ENCODE data around the gene ECI1.
A peak's percentile ranks its signal among the peaks of the same experiment; 100 is the strongest.
"Not testable (repeated sequence)": the region's sequence is repeated elsewhere in the genome, so short reads cannot be mapped to it uniquely, and the experiment has no call there.

The ECI1 gene

DNA sequence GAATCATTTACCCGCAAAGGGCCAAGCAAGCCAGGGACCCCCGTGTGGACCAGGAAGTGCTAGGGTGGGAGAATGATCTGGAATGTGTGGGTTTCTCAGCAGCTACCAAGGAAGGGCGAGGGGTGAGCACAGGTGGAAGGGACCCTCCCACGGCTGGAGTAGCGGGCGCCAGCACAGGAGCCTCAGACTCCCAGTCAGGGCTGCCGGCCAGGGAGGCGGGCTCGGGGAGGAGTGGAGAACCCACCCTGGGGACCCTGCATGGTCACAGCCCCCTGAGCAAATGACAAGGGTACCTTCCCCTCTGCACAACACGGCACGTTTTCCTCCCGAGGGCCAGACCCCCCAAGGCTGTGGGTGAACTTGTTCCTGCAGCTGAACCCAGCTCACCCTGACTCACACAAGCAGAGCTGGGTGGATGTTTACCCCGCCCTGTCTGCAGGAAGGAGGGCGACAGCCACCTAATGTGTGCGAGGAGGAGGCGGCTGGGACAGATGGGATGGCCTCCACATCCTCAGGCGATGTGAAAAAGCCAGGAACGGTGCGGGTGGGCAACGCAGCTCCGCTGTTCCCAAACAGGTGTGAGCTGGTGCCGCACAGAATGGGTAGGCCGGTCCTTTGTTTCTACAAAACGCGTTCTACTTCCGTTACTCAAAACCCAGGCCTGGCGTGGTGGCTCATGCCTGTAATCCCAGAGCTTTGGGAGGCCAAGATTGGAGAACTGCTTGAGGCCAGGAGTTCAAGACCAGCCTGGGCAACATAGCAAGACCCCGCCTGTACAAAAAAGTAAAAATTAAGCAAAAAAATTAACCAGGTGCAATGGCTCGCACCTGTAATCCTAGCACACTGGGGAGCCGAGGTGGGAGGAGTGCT is 6.2 kb downstream of the ECI1 start:
- Histone ChIP-seq H3K9ac (ENCODE audit: low read length) (no peak overlapping the region), H3K9me3 (ENCODE audit: control insufficient read depth, low read depth, low read length) (no peaks in the 10 kb centered on the region), H3K27ac (ENCODE audit: low read length) (no peak overlapping the region), H3K27me3 (ENCODE audit: control insufficient read depth, insufficient read depth, low read length) (no peaks in the 10 kb centered on the region), H3K4me1 (ENCODE audit: control insufficient read depth, low read depth, low read length) (peaks cover under 1% of the 10 kb centered on the region), H3K36me3 (ENCODE audit: control insufficient read depth, low read depth, low read length) (peaks cover 41% of the 10 kb centered on the region), H3K4me3 (ENCODE audit: low read length) (no peak overlapping the region)

DNA sequence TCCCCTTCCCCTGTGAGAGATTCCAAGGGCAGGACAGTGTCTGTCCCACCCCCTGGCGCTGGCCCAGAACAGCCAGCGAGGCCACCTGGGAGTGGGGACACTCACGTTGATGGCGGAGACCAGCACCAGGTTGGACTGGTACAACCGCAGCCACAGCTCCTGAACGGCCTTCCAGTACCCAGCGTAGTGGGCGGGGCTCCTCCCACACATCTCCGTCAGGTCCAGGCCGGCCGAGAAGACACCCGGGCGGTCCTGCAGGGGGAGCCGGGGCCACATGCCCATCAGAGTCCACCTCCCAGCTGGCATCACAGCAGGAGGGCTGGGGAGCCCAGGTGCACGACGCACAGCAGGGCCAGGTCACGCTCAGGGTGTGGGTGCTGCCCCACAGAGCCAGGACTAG is 7.1 kb downstream of the ECI1 start:
- Histone ChIP-seq H3K4me3 (ENCODE audit: low read length) (no peak overlapping the region), H3K27me3 (ENCODE audit: control insufficient read depth, insufficient read depth, low read length) (no peaks in the 10 kb centered on the region), H3K9ac (ENCODE audit: low read length) (no peak overlapping the region), H3K27ac (ENCODE audit: low read length) (no peak overlapping the region), H3K4me1 (ENCODE audit: control insufficient read depth, low read depth, low read length) (no peaks in the 10 kb centered on the region), H3K36me3 (ENCODE audit: control insufficient read depth, low read depth, low read length) (peaks cover 40% of the 10 kb centered on the region), H3K9me3 (ENCODE audit: control insufficient read depth, low read depth, low read length) (no peaks in the 10 kb centered on the region)

DNA sequence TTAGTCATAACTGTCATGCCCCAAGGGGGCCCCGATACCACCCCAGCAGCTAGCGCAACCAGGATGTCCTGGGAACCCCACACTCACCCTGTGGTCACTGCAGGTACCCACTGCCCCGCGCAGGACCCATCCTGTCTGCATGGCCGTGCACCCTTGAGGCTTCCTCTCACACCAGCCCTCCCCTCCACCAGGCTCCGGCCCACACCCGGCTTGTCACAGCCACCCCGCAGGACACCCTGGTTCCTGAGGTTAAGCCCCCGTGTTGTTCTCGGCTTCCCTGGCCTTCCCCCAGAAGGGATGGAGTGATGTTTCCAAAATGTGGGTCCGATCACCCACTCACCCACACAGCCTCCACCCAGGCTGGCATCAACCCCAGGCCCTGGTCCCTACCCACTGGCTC is 7.6 kb downstream of the ECI1 start:
- Histone ChIP-seq H3K4me1 (ENCODE audit: control insufficient read depth, low read depth, low read length) (no peaks in the 10 kb centered on the region), H3K27ac (ENCODE audit: low read length) (no peak overlapping the region), H3K36me3 (ENCODE audit: control insufficient read depth, low read depth, low read length) (peaks cover 38% of the 10 kb centered on the region), H3K9me3 (ENCODE audit: control insufficient read depth, low read depth, low read length) (no peaks in the 10 kb centered on the region), H3K27me3 (ENCODE audit: control insufficient read depth, insufficient read depth, low read length) (no peaks in the 10 kb centered on the region), H3K4me3 (ENCODE audit: low read length) (no peak overlapping the region), H3K9ac (ENCODE audit: low read length) (no peak overlapping the region)

DNA sequence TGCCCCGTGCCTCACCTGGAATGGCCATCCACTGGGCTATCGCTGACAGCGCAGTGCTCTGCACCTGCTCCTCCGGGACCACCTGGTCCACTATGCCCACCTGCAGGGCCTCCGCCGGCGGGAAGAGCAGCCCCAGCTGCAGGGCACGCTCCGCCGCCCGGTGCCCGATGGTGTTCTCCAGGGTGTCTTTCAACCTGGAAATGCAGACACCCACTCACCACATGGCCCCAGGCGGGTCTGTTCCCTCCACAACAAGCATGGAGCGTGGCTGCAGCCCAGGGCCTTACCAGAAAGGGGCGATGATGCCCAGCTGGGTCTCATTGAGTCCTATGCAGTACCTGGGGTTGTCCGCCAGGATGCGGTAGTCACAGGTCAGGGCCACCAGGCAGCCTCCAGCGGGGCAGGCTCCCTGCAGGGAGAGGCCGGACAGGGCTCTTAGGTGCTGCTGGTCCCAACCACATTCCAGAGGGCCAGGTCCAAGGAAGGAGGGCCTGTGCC is 8.3 kb downstream of the ECI1 start:
- Histone ChIP-seq H3K4me1 (ENCODE audit: control insufficient read depth, low read depth, low read length) (no peaks in the 10 kb centered on the region), H3K36me3 (ENCODE audit: control insufficient read depth, low read depth, low read length) (peaks cover 38% of the 10 kb centered on the region), H3K27ac (ENCODE audit: low read length) (no peak overlapping the region), H3K4me3 (ENCODE audit: low read length) (no peak overlapping the region), H3K9me3 (ENCODE audit: control insufficient read depth, low read depth, low read length) (no peaks in the 10 kb centered on the region), H3K9ac (ENCODE audit: low read length) (no peak overlapping the region), H3K27me3 (ENCODE audit: control insufficient read depth, insufficient read depth, low read length) (peaks cover 3% of the 10 kb centered on the region)

DNA sequence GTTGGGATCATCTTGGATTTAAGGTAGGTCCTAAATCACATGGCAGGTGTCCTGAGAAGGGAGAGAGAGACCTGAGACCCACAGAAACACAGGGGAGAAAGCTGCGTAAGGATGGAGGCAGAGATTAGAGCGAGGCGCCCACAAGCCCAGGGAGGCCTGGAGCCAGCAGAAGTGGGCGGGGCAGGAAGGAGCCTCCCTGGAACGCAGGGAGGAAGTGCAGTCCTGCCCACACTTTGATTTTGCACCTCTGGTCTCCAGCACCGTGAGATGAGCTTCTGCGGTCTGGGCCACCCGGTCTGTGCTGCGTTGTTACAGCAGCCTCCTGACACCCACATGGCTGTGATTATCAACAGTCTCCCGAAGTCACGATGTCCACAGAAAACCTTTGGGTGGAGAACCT is 8.8 kb downstream of the ECI1 start:
- Histone ChIP-seq H3K4me1 (ENCODE audit: control insufficient read depth, low read depth, low read length) (no peaks in the 10 kb centered on the region), H3K36me3 (ENCODE audit: control insufficient read depth, low read depth, low read length) (peaks cover 38% of the 10 kb centered on the region), H3K27me3 (ENCODE audit: control insufficient read depth, insufficient read depth, low read length) (peaks cover 8% of the 10 kb centered on the region), H3K9ac (ENCODE audit: low read length) (no peak overlapping the region), H3K4me3 (ENCODE audit: low read length) (no peak overlapping the region), H3K9me3 (ENCODE audit: control insufficient read depth, low read depth, low read length) (no peaks in the 10 kb centered on the region), H3K27ac (ENCODE audit: low read length) (no peak overlapping the region)

DNA sequence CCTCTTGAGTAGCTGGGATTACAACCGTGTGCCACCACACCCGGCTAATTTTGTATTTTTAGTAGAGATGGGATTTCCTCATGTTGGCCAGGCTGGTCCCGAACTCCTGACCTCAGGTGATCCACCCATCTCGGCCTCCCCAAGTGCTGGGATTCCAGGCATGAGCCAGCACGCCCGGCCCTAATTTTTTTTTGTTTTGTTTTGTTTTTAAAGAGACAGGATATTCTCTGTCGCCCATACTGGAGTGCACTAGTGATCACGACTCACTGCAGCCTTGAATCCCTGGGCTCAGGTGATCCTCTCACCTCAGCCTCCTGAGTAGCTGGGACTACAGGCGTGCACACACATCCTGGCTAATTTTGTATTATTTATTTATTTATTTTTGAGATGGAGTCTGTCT is 11.1 kb downstream of the ECI1 start:
- H3K4me3 ChIP-seq (ENCODE audit: low read length); H3K9ac ChIP-seq (ENCODE audit: low read length); H3K27ac ChIP-seq (ENCODE audit: low read length); H3K9me3 ChIP-seq (ENCODE audit: control insufficient read depth, low read depth, low read length); H3K4me1 ChIP-seq (ENCODE audit: control insufficient read depth, low read depth, low read length): not testable (repeated sequence)
- peaks cover 27% of the 10 kb centered on the region for H3K36me3 ChIP-seq (ENCODE audit: control insufficient read depth, low read depth, low read length)
- peaks cover 28% of the 10 kb centered on the region for H3K27me3 ChIP-seq (ENCODE audit: control insufficient read depth, insufficient read depth, low read length)

DNA sequence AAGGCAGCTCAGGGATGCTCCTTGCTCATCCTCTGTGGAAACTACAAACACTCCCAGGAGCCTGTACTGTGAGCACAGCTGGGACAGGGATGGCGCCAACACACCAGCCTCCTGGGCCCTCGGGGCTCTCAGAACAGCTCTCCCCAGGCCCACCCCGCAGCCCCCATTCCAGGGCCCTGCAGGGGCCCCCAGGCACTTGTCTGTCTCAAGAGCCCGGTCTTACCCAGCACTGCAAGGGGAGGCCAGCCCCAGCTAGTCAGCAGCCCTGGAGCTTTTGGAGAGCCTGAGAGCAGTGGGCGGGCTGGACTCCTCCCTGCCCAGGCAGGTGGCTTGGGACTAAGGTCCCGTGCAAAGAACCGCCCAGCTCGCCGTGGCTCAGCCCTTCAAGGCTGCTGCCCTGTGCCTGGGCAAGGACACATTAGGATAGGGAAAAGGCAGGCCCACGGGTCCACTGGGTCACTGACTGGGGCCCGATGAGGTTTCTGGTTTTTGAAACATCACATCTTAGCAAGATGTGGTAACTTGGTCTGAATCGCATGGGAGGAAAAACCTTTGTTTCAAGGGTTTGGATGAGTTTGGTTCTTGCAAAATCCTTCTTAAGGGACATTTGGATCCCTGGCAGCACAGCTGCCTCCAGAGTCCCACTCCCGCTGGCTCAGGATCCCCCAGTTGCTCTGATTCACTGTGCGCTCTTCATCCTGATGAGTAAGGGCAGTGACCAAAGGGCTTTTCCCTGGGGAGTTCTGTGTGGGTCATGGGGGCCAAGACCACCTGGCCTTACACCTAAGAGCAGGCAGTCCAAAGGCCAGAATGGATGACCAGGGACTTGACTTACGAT is 12.3 kb downstream of the ECI1 start:
- H3K27me3 ChIP-seq (ENCODE audit: control insufficient read depth, insufficient read depth, low read length): peaks cover 28% of the 10 kb centered on the region
- H3K9ac ChIP-seq (ENCODE audit: low read length): no peak overlapping the region
- peaks cover 23% of the 10 kb centered on the region for H3K36me3 ChIP-seq (ENCODE audit: control insufficient read depth, low read depth, low read length)
- no peak overlapping the region for H3K4me3 ChIP-seq (ENCODE audit: low read length)
- no peak overlapping the region for H3K27ac ChIP-seq (ENCODE audit: low read length)
- no peaks in the 10 kb centered on the region for H3K4me1 ChIP-seq (ENCODE audit: control insufficient read depth, low read depth, low read length)
- H3K9me3 ChIP-seq (ENCODE audit: control insufficient read depth, low read depth, low read length): no peaks in the 10 kb centered on the region

DNA sequence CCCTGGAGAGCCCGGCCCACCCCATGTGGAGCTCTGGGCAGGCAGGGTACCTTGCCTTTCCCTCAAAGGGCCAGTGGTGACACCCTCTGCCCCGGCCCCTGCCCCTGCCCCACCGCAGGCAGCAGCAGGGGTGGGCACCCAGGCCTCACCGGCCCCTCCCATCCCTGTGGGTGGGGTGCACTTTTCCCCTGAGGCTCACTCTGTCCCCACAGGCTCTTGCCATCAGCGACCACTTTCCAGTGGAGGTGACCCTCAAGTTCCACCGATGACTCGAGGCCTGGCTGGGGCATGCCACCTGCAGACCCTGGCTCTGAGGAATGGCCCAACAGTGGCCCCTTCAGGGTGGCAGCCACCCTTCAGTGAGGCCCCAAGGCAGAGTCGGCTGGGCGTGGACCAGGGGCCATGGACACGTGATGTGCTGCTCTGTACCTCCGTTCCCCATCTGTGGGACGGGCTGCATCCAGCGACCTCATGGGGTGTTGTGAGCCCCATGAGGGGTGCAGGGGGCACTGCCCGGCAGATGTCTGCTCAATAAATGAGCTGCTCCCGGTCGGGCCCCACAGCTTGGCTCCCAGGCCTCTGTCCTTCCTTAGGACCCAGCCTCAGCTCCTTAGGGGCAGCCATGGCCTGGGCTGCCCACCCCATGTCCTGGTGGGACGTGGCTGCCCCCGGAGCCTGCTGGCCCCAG is 13.1 kb downstream of the ECI1 start:
- Histone ChIP-seq H3K4me3 (ENCODE audit: low read length) (no peak overlapping the region), H3K27me3 (ENCODE audit: control insufficient read depth, insufficient read depth, low read length) (peaks cover 28% of the 10 kb centered on the region), H3K4me1 (ENCODE audit: control insufficient read depth, low read depth, low read length) (no peaks in the 10 kb centered on the region), H3K9me3 (ENCODE audit: control insufficient read depth, low read depth, low read length) (no peaks in the 10 kb centered on the region), H3K36me3 (ENCODE audit: control insufficient read depth, low read depth, low read length) (peaks cover 15% of the 10 kb centered on the region), H3K27ac (ENCODE audit: low read length) (no peak overlapping the region), H3K9ac (ENCODE audit: low read length) (no peak overlapping the region)

DNA sequence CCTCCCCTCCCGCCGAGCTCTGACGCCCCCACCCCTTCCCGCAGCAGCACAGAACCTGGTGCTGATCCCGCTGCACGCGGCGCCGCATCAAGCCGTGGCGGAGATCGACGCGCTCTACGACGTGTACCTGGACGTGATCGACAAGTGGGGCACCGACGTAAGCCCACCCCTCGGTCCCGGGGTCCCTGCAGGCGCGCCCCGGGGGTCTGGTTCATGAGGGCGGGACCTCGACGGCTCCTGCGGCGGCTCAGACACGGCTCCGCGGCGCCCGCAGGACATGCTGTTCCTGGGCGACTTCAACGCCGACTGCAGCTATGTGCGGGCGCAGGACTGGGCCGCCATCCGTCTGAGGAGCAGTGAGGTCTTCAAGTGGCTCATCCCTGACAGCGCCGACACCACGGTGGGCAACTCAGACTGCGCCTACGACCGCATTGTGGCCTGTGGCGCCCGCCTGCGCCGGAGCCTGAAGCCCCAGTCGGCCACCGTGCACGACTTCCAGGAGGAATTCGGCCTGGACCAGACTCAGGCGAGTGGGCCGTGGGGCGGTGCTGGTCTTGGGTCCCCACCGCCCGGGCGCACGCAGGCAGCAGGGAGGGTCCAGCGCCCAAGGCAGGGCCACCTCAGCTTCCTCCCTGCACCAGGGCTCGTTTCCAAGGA is 13.8 kb downstream of the ECI1 start:
- H3K4me3 ChIP-seq (ENCODE audit: low read length): no peak overlapping the region
- peaks cover 28% of the 10 kb centered on the region for H3K27me3 ChIP-seq (ENCODE audit: control insufficient read depth, insufficient read depth, low read length)
- no peak overlapping the region for H3K27ac ChIP-seq (ENCODE audit: low read length)
- no peak overlapping the region for H3K9ac ChIP-seq (ENCODE audit: low read length)
- no peaks in the 10 kb centered on the region for H3K9me3 ChIP-seq (ENCODE audit: control insufficient read depth, low read depth, low read length)
- no peaks in the 10 kb centered on the region for H3K4me1 ChIP-seq (ENCODE audit: control insufficient read depth, low read depth, low read length)
- peaks cover 15% of the 10 kb centered on the region for H3K36me3 ChIP-seq (ENCODE audit: control insufficient read depth, low read depth, low read length)

DNA sequence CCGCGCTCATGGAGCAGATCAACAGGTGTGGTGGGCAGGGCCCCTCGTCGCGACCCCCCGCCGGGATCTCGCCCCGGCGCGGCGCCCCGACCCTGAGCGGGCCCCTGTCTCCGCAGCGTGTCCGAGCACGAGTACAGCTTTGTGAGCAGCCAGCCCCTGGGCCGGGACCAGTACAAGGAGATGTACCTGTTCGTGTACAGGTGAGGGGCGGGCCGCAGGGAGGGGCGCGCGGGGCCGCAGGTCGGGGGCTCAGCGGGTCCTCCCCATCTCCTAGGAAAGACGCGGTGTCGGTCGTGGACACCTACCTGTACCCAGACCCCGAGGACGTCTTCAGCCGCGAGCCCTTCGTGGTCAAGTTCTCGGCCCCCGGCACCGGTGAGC is 14.3 kb downstream of the ECI1 start:
- H3K4me1 ChIP-seq (ENCODE audit: control insufficient read depth, low read depth, low read length): no peaks in the 10 kb centered on the region
- peaks cover 13% of the 10 kb centered on the region for H3K36me3 ChIP-seq (ENCODE audit: control insufficient read depth, low read depth, low read length)
- H3K4me3 ChIP-seq (ENCODE audit: low read length): peak overlapping the region; percentile 42
- H3K27ac ChIP-seq (ENCODE audit: low read length): no peak overlapping the region
- peaks cover 28% of the 10 kb centered on the region for H3K27me3 ChIP-seq (ENCODE audit: control insufficient read depth, insufficient read depth, low read length)
- no peaks in the 10 kb centered on the region for H3K9me3 ChIP-seq (ENCODE audit: control insufficient read depth, low read depth, low read length)
- no peak overlapping the region for H3K9ac ChIP-seq (ENCODE audit: low read length)
